IPS DF 6.9 (cell line): Measurements from ENCODE around the gene DEFB118.
"Not testable (repeated sequence)": the region's sequence is repeated elsewhere in the genome, so short reads cannot be mapped to it uniquely, and the experiment has no call there.

Experiments used
- DNase-seq: peaks from one replicate; pipeline ENCODE4 v3.0.0-alpha.2; 2013; ENCODE audit warnings: low read depth, low spot score
- H3K27ac ChIP-seq: one replicate; pipeline ENCODE4 v1.5.1; 2013; ENCODE audit warnings: low read length, control low read depth
- H3K27me3 ChIP-seq: 2 replicates; pipeline ENCODE4 v1.6.1; 2013; ENCODE audit warnings: mild to moderate bottlenecking, low read length; ENCODE audit not compliant: control insufficient read depth, insufficient read depth
- H3K36me3 ChIP-seq: 2 replicates; pipeline ENCODE4 v1.6.1; 2013; ENCODE audit warnings: low read length; ENCODE audit not compliant: control insufficient read depth, insufficient read depth
- H3K4me1 ChIP-seq: 2 replicates; pipeline ENCODE4 v1.6.1; 2013; ENCODE audit warnings: low read length; ENCODE audit not compliant: control insufficient read depth, insufficient read depth
- H3K4me3 ChIP-seq: 2 replicates; pipeline ENCODE4 v1.5.1; 2013; ENCODE audit warnings: mild to moderate bottlenecking, low read length
- H3K9me3 ChIP-seq: 2 replicates; pipeline ENCODE4 v1.6.1; 2013; ENCODE audit warnings: low read length, inconsistent platforms; ENCODE audit not compliant: control insufficient read depth, insufficient read depth
- WGBS: extraction: QIAGEN DNeasy Blood & Tissue Kit; methylation state at CpG from one replicate; pipeline ENCODE4 v1.1.7; 2013; ENCODE audit warnings: mixed read lengths, missing lambda C conversion rate; ENCODE audit not compliant: insufficient read length, insufficient coverage; 5-methylcytosine and 5-hydroxymethylcytosine counted together

The DEFB118 gene

GRCh38 chr20:31368301-31368700, at the start of gene DEFB118:
DEFB118 (plus strand) TSS chr20:31368601; CDS start chr20:31368651, 50 bp downstream.
- Histone ChIP-seq H3K4me3 (no peak within 1 kb of the TSS), H3K27ac (no peak within 1 kb of the TSS), H3K27me3 (no peaks in the 10 kb centered on the region), H3K9me3 (peaks cover 5% of the 10 kb centered on the region), H3K36me3 (no peaks in the 10 kb centered on the region), H3K4me1 (no peaks in the 10 kb centered on the region)
- no peak for DNase-seq
- WGBS: no CpG with 5 or more reads among the region's 2 CpGs

- DNase-seq: no peak
- no peaks in the 10 kb centered on the region for H3K36me3 ChIP-seq
- H3K4me3 ChIP-seq: no peak overlapping the region
- no peaks in the 10 kb centered on the region for H3K4me1 ChIP-seq
- no CpG with 5 or more reads among the region's 3 CpGs for WGBS
- H3K27ac ChIP-seq: no peak overlapping the region
- H3K27me3 ChIP-seq: no peaks in the 10 kb centered on the region
- H3K9me3 ChIP-seq: peaks cover 6% of the 10 kb centered on the region
These were observed 45.9 kb upstream of the DEFB118 start for GRCh38 chr20:31322504-31322903.

- no peak for DNase-seq
- H3K4me1 ChIP-seq: no peaks in the 10 kb centered on the region
- H3K27ac ChIP-seq: no peak overlapping the region
- H3K9me3 ChIP-seq: peaks cover 2% of the 10 kb centered on the region
- no peak overlapping the region for H3K4me3 ChIP-seq
- no peaks in the 10 kb centered on the region for H3K27me3 ChIP-seq
- no peaks in the 10 kb centered on the region for H3K36me3 ChIP-seq
These were observed 37.5 kb upstream of the DEFB118 start for GRCh38 chr20:31330893-31331292.

- Histone ChIP-seq H3K27me3 (no peaks in the 10 kb centered on the region), H3K27ac (no peak overlapping the region), H3K4me1 (no peaks in the 10 kb centered on the region), H3K9me3 (peaks cover 2% of the 10 kb centered on the region), H3K36me3 (no peaks in the 10 kb centered on the region), H3K4me3 (no peak overlapping the region)
- no peak for DNase-seq
These were observed 26.9 kb upstream of the DEFB118 start for GRCh38 chr20:31341470-31341869.

GRCh38 chr20:31355981-31356380, 12.4 kb upstream of the DEFB118 start:
- no CpG with 5 or more reads among the region's 1 CpG for WGBS
- Histone ChIP-seq H3K4me3 (no peak overlapping the region), H3K9me3 (no peaks in the 10 kb centered on the region; the same call in 1 of the 2 replicates), H3K36me3 (no peaks in the 10 kb centered on the region), H3K27me3 (no peaks in the 10 kb centered on the region), H3K27ac (no peak overlapping the region), H3K4me1 (no peaks in the 10 kb centered on the region)
- no peak for DNase-seq

GRCh38 chr20:31363295-31363694, 5.1 kb upstream of the DEFB118 start:
- no peaks in the 10 kb centered on the region for H3K27me3 ChIP-seq
- no peak for DNase-seq
- no peak overlapping the region for H3K4me3 ChIP-seq
- H3K4me1 ChIP-seq: no peaks in the 10 kb centered on the region
- peaks cover 2% of the 10 kb centered on the region for H3K9me3 ChIP-seq
- WGBS: no CpG with 5 or more reads among the region's 4 CpGs
- H3K36me3 ChIP-seq: no peaks in the 10 kb centered on the region
- H3K27ac ChIP-seq: no peak overlapping the region

- H3K27ac ChIP-seq, H3K9me3 ChIP-seq, H3K4me3 ChIP-seq, H3K27me3 ChIP-seq, H3K4me1 ChIP-seq, DNase-seq, H3K36me3 ChIP-seq: not testable (repeated sequence)
- no CpG with 5 or more reads among the region's 5 CpGs for WGBS
These were observed 4.1 kb upstream of the DEFB118 start for GRCh38 chr20:31364272-31364671.

GRCh38 chr20:31374346-31374745, 5.9 kb downstream of the DEFB118 start:
- Histone ChIP-seq H3K36me3 (no peaks in the 10 kb centered on the region), H3K4me1 (no peaks in the 10 kb centered on the region), H3K4me3 (no peak overlapping the region), H3K27ac (no peak overlapping the region), H3K9me3 (peaks cover 8% of the 10 kb centered on the region), H3K27me3 (no peaks in the 10 kb centered on the region)
- no CpG with 5 or more reads among the region's 2 CpGs for WGBS
- DNase-seq: no peak

GRCh38 chr20:31390490-31390889, 22.1 kb downstream of the DEFB118 start, which contains the start of gene DEFB119:
DEFB119 (minus strand) TSS chr20:31390590; CDS start chr20:31390483, 107 bp downstream.
- Histone ChIP-seq H3K27ac (no peak within 1 kb of the TSS), H3K9me3 (peaks cover 17% of the 10 kb centered on the region), H3K27me3 (no peaks in the 10 kb centered on the region), H3K4me3 (no peak within 1 kb of the TSS), H3K4me1 (no peaks in the 10 kb centered on the region), H3K36me3 (no peaks in the 10 kb centered on the region)
- no peak for DNase-seq
- WGBS: no CpG with 5 or more reads among the region's 1 CpG

- Histone ChIP-seq H3K9me3 (peaks cover 18% of the 10 kb centered on the region), H3K4me3 (no peak overlapping the region), H3K27ac (no peak overlapping the region), H3K4me1 (no peaks in the 10 kb centered on the region), H3K36me3 (no peaks in the 10 kb centered on the region), H3K27me3 (no peaks in the 10 kb centered on the region)
- DNase-seq: no peak
- no CpG with 5 or more reads among the region's 2 CpGs for WGBS
These were observed 24.4 kb downstream of the DEFB118 start for GRCh38 chr20:31392836-31393235.

- Histone ChIP-seq H3K27ac (no peak overlapping the region), H3K4me1 (no peaks in the 10 kb centered on the region), H3K4me3 (no peak overlapping the region), H3K36me3 (no peaks in the 10 kb centered on the region), H3K27me3 (no peaks in the 10 kb centered on the region), H3K9me3 (peaks cover 13% of the 10 kb centered on the region)
- 100% methylated on average over 1 of the region's 3 CpGs for WGBS
- DNase-seq: no peak
These were observed 26.5 kb downstream of the DEFB118 start for GRCh38 chr20:31394900-31395299.
